ENCODE measurements around the gene USP21.

GRCh38 chr1:161180639-161181038 is 21.3 kb downstream of the USP21 start:
- no peak for TF ChIP-seq EZH2 (IDR thresholded peaks at IDR 0.05; ENCODE audit: borderline replicate concordance, low read length)
- TF ChIP-seq, protein P1, sequence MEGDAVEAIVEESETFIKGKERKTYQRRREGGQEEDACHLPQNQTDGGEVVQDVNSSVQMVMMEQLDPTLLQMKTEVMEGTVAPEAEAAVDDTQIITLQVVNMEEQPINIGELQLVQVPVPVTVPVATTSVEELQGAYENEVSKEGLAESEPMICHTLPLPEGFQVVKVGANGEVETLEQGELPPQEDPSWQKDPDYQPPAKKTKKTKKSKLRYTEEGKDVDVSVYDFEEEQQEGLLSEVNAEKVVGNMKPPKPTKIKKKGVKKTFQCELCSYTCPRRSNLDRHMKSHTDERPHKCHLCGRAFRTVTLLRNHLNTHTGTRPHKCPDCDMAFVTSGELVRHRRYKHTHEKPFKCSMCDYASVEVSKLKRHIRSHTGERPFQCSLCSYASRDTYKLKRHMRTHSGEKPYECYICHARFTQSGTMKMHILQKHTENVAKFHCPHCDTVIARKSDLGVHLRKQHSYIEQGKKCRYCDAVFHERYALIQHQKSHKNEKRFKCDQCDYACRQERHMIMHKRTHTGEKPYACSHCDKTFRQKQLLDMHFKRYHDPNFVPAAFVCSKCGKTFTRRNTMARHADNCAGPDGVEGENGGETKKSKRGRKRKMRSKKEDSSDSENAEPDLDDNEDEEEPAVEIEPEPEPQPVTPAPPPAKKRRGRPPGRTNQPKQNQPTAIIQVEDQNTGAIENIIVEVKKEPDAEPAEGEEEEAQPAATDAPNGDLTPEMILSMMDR (conservative IDR thresholded peaks at IDR 0.05 in 1 of 2, IDR thresholded peaks at IDR 0.05 in 1 of 2; ENCODE audit: extremely low read depth in 1 of 2, insufficient read depth in 1 of 2, low read depth in 1 of 2, low read length in 2 of 2): peak; percentile 35 to 38
